Fibroblast of lung (primary cell): Measurements from ENCODE around the gene ANO3. TPM values are rescaled to one million over a fixed set of nuclear protein-coding genes. Genes with fewer than 3 reads are reported as not detected.

Experiments
- DNase-seq, 2 donors: peaks; one replicate each; pipeline versions ENCODE4 v3.0.0 to v3.0.0-alpha.2; 2010; ENCODE audit warnings: low read depth in 2 of 2
- H2AFZ ChIP-seq: 2 replicates; pipeline ENCODE4 v1.5.1; 2012; ENCODE audit warnings: low read length, control low read depth, inconsistent platforms
- H3K27ac ChIP-seq: 2 replicates; pipeline ENCODE4 v1.5.1; 2011; ENCODE audit warnings: low read length, control low read depth; ENCODE audit not compliant: insufficient read depth
- H3K27me3 ChIP-seq: 2 replicates; pipeline ENCODE4 v1.5.1; 2011; ENCODE audit warnings: mild to moderate bottlenecking, low read length; ENCODE audit not compliant: control insufficient read depth, insufficient read depth
- H3K36me3 ChIP-seq: 2 replicates; pipeline ENCODE4 v1.5.1; 2011; ENCODE audit warnings: low read length; ENCODE audit not compliant: control insufficient read depth, insufficient read depth
- H3K4me1 ChIP-seq: 2 replicates; pipeline ENCODE4 v1.5.1; 2011; ENCODE audit warnings: low read length; ENCODE audit not compliant: control insufficient read depth, insufficient read depth; ENCODE audit errors: extremely low read depth
- H3K4me2 ChIP-seq: 2 replicates; pipeline ENCODE4 v1.5.1; 2011; ENCODE audit warnings: low read length, control low read depth; ENCODE audit not compliant: insufficient read depth; ENCODE audit errors: extremely low read depth
- H3K4me3 ChIP-seq, 4 experiments: fragments of 200-600 bp in 1 of 4; sonication (generic) in 1 of 4; replicated peaks in 1 of 4; 2 replicates each; pipeline ENCODE4 v1.5.1; 2011 to 2016; ENCODE audit warnings: low read length in 4 of 4, low read depth in 3 of 4, mild to moderate bottlenecking in 3 of 4, control low read depth in 2 of 4, inconsistent platforms in 1 of 4, mixed read lengths in 1 of 4; ENCODE audit not compliant: insufficient read depth in 1 of 4; ENCODE audit errors: control extremely low read depth in 1 of 4
- H3K79me2 ChIP-seq: 2 replicates; pipeline ENCODE4 v1.5.1; 2012; ENCODE audit warnings: mild to moderate bottlenecking, low read length, inconsistent platforms; ENCODE audit not compliant: control insufficient read depth, insufficient read depth
- H3K9ac ChIP-seq: 2 replicates; pipeline ENCODE4 v1.5.1; 2011; ENCODE audit warnings: mild to moderate bottlenecking, low read length, control low read depth; ENCODE audit not compliant: insufficient read depth
- H3K9me3 ChIP-seq: 2 replicates; pipeline ENCODE4 v1.5.1; 2012; ENCODE audit warnings: low read depth, low read length; ENCODE audit not compliant: control insufficient read depth, insufficient read depth
- H4K20me1 ChIP-seq: 2 replicates; pipeline ENCODE4 v1.5.1; 2011; ENCODE audit warnings: low read length; ENCODE audit not compliant: control insufficient read depth, insufficient read depth; ENCODE audit errors: extremely low read depth
- CTCF ChIP-seq, 2 donors: IDR thresholded peaks in 1 of 2; conservative IDR thresholded peaks in 1 of 2; 1 replicate in 1 of 2; 2 replicates in 1 of 2; pipeline ENCODE4 v1.5.1; 2011 to 2012; ENCODE audit warnings: low read length in 2 of 2, control low read depth in 1 of 2, inconsistent platforms in 1 of 2, low read depth in 1 of 2, mild to moderate bottlenecking in 1 of 2
- EZH2 ChIP-seq: IDR thresholded peaks from 2 replicates; pipeline ENCODE4 v1.5.1; 2012; ENCODE audit warnings: low read length, control low read depth, mild to moderate bottlenecking; ENCODE audit errors: missing control alignments
- polyA plus RNA-seq, 2 donors: library from polyadenylated mRNA; depleted of rRNA in 1 of 2; stranded (reverse) in 1 of 2; unstranded in 1 of 2; fragments of >200 nt; gene quantifications; 2 replicates each; pipeline ENCODE4 v1.2.1, GENCODE V29; 2011 to 2012; ENCODE audit warnings: missing spikeins in 1 of 2
- total RNA-seq: library from RNA; depleted of rRNA; stranded (reverse); fragments of >200 nt; gene quantifications from 2 replicates; pipeline ENCODE4 v1.2.1, GENCODE V29; 2014

Gene ANO3
- total and polyA plus RNA-seq, 2 donors (not counting 1 experiment from before 2014, with no cell fraction given) = 2.2 to 5.1 TPM

- no peaks in the 10 kb centered on the region for H4K20me1 ChIP-seq
- DNase-seq = no peak
- H3K27me3 ChIP-seq = no peaks in the 10 kb centered on the region
- H2AFZ ChIP-seq = no peak overlapping the region
- no peaks in the 10 kb centered on the region for H3K36me3 ChIP-seq
- no peaks in the 10 kb centered on the region for H3K79me2 ChIP-seq
- H3K27ac ChIP-seq = no peak overlapping the region
- H3K4me2 ChIP-seq = no peak overlapping the region
- TF ChIP-seq CTCF (conservative IDR thresholded peaks at IDR 0.05 in 1 of 2, IDR thresholded peaks at IDR 0.05 in 1 of 2; ENCODE audit: low read depth in 1 of 2, low read length in 2 of 2) (no peak), EZH2 (no peak)
- H3K4me1 ChIP-seq = no peaks in the 10 kb centered on the region
- no peak overlapping the region for H3K4me3 ChIP-seq
- no peak overlapping the region for H3K9ac ChIP-seq
- H3K9me3 ChIP-seq = no peaks in the 10 kb centered on the region
Measured at GRCh38 chr11:26527685-26528084, 195.8 kb downstream of the ANO3 start.

GRCh38 chr11:26537341-26537740 is 205.4 kb downstream of the ANO3 start:
- TF ChIP-seq EZH2 (no peak), CTCF (conservative IDR thresholded peaks at IDR 0.05 in 1 of 2, IDR thresholded peaks at IDR 0.05 in 1 of 2; ENCODE audit: low read depth in 1 of 2, low read length in 2 of 2) (no peak)
- H3K9ac ChIP-seq = no peak overlapping the region
- no peak for DNase-seq

DNA sequence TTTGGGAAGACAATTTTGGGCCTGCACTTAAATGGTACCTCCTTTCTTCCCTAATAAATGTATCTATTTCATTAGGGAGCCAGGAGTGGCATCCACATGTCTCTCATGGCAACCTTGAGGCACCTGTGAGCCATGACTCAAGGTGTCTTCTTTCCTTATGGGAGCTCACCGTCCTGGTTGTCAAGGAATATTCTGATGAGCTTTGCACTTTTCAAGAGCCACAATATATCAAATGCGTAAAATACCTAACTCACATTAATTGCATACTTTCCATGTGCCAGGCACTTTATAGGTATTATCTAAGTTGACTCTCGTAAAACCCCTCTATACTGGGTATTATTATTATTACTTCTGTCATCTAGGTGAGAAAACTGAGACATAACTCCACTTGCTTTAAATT is 207.6 kb downstream of the ANO3 start:
- Histone ChIP-seq H3K9ac (no peak overlapping the region), H2AFZ (no peak overlapping the region), H3K4me1 (no peaks in the 10 kb centered on the region), H3K4me3 (no peak overlapping the region), H3K4me2 (no peak overlapping the region), H4K20me1 (no peaks in the 10 kb centered on the region), H3K79me2 (no peaks in the 10 kb centered on the region), H3K36me3 (no peaks in the 10 kb centered on the region), H3K27ac (no peak overlapping the region), H3K9me3 (no peaks in the 10 kb centered on the region), H3K27me3 (no peaks in the 10 kb centered on the region)
- DNase-seq = no peak
- TF ChIP-seq EZH2 = no peak
- TF ChIP-seq CTCF (conservative IDR thresholded peaks at IDR 0.05 in 1 of 2, IDR thresholded peaks at IDR 0.05 in 1 of 2; ENCODE audit: low read depth in 1 of 2, low read length in 2 of 2) = no peak

More at GRCh38 chr11:26537341-26537740, 205.4 kb downstream of the ANO3 start:
- no peaks in the 10 kb centered on the region for H3K4me1 ChIP-seq
- H2AFZ ChIP-seq = no peak overlapping the region
- H3K4me3 ChIP-seq = no peak overlapping the region
- H3K36me3 ChIP-seq = no peaks in the 10 kb centered on the region
- no peaks in the 10 kb centered on the region for H4K20me1 ChIP-seq
- H3K79me2 ChIP-seq = no peaks in the 10 kb centered on the region
- H3K9me3 ChIP-seq = no peaks in the 10 kb centered on the region
- no peaks in the 10 kb centered on the region for H3K27me3 ChIP-seq
- H3K4me2 ChIP-seq = no peak overlapping the region
- no peak overlapping the region for H3K27ac ChIP-seq
